Nephron (organoid): Measurements from ENCODE around the gene PLEKHM2.

Experiments
- H3K27ac Mint-ChIP-seq, 3 experiments: 2 replicates each; pipeline ENCODE4 v1.8.0; 2020; ENCODE audit warnings: mixed read lengths in 3 of 3, mild to moderate bottlenecking in 2 of 3, moderate library complexity in 1 of 3
- H3K27me3 Mint-ChIP-seq: 2 replicates; pipeline ENCODE4 v1.8.0; 2021; ENCODE audit warnings: low read depth, mild to moderate bottlenecking, moderate library complexity, mixed read lengths
- H3K36me3 Mint-ChIP-seq: 2 replicates; pipeline ENCODE4 v1.8.0; 2020; ENCODE audit warnings: low read depth, mixed read lengths
- H3K4me1 Mint-ChIP-seq: 2 replicates; pipeline ENCODE4 v1.8.0; 2020; ENCODE audit warnings: mixed read lengths
- H3K4me3 Mint-ChIP-seq, 3 experiments: 2 replicates each; pipeline ENCODE4 v1.8.0; 2020; ENCODE audit warnings: mild to moderate bottlenecking in 3 of 3, mixed read lengths in 3 of 3, moderate library complexity in 2 of 3
- H3K9me3 Mint-ChIP-seq: 2 replicates; pipeline ENCODE4 v1.8.0; 2020; ENCODE audit warnings: mixed read lengths
- CTCF ChIP-seq, 3 experiments: fragments of 200-600 bp; sonication (generic); IDR thresholded peaks; one replicate each; pipeline ENCODE4 v1.5.0; 2021; ENCODE audit warnings: antibody characterized with exemption in 3 of 3; ENCODE audit not compliant: unreplicated experiment in 3 of 3

Gene PLEKHM2

GRCh38 chr1:15730423-15730822, 46.3 kb downstream of the PLEKHM2 start:
- Mint-ChIP-seq H3K27me3 (no peaks in the 10 kb centered on the region), H3K4me1 (peaks cover 18% of the 10 kb centered on the region), H3K27ac (no peak overlapping the region), H3K36me3 (peaks cover 31% of the 10 kb centered on the region), H3K4me3 (no peak overlapping the region), H3K9me3 (no peaks in the 10 kb centered on the region)
- TF ChIP-seq CTCF (IDR thresholded peaks at IDR 0.05; ENCODE audit: unreplicated experiment in 3 of 3), result no peak

GRCh38 chr1:15730936-15731335, 46.8 kb downstream of the PLEKHM2 start:
- Mint-ChIP-seq H3K9me3 (no peaks in the 10 kb centered on the region), H3K4me1 (peaks cover 16% of the 10 kb centered on the region), H3K27me3 (no peaks in the 10 kb centered on the region), H3K27ac (no peak overlapping the region), H3K4me3 (no peak overlapping the region), H3K36me3 (peaks cover 28% of the 10 kb centered on the region)
- no peak for TF ChIP-seq CTCF (IDR thresholded peaks at IDR 0.05; ENCODE audit: unreplicated experiment in 3 of 3)

- no peaks in the 10 kb centered on the region for H3K9me3 Mint-ChIP-seq
Observed at GRCh38 chr1:15731735-15732685, 47.9 kb downstream of the PLEKHM2 start.

GRCh38 chr1:15732686-15733081, 48.6 kb downstream of the PLEKHM2 start:
- Mint-ChIP-seq H3K9me3 (no peaks in the 10 kb centered on the region), H3K27ac (no peak overlapping the region), H3K4me1 (peaks cover 11% of the 10 kb centered on the region), H3K36me3 (peaks cover 16% of the 10 kb centered on the region), H3K27me3 (no peaks in the 10 kb centered on the region), H3K4me3 (no peak overlapping the region)
- TF ChIP-seq CTCF (IDR thresholded peaks at IDR 0.05; ENCODE audit: unreplicated experiment in 3 of 3), result no peak

More at GRCh38 chr1:15731735-15732685, 47.9 kb downstream of the PLEKHM2 start:
- no peak for TF ChIP-seq CTCF (IDR thresholded peaks at IDR 0.05; ENCODE audit: unreplicated experiment in 3 of 3)
- Mint-ChIP-seq H3K27me3 (no peaks in the 10 kb centered on the region), H3K36me3 (peaks cover 22% of the 10 kb centered on the region), H3K4me1 (peaks cover 10% of the 10 kb centered on the region), H3K27ac (no peak overlapping the region), H3K4me3 (no peak overlapping the region)

- Mint-ChIP-seq H3K4me1 (peaks cover 11% of the 10 kb centered on the region), H3K36me3 (peaks cover 12% of the 10 kb centered on the region), H3K9me3 (no peaks in the 10 kb centered on the region), H3K27ac (no peak overlapping the region), H3K4me3 (no peak overlapping the region), H3K27me3 (no peaks in the 10 kb centered on the region)
- no peak for TF ChIP-seq CTCF (IDR thresholded peaks at IDR 0.05; ENCODE audit: unreplicated experiment in 3 of 3)
Observed at GRCh38 chr1:15733218-15733725, 49.2 kb downstream of the PLEKHM2 start.
